ENCODE data around the gene AAK1.

DNA sequence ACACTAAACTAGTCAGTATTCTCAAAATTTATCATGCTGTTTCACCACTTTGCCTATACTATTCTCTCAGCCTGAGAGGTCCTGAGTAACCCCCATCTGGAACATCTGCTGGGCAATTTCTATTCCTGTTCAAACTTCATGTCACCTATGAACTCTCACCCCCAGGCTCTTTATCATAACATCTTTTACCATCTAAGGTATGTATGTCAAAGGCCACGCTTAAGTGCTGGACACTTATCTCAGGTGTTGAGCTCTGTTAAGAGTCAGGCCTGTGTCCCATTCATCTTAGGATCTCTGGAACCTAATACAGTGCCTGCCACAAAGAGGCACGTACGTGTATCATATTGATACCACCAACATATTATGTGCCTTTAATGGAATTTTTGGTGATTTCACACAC lies 4.9 kb downstream of the AAK1 start:
- TF ChIP-seq, protein P1, sequence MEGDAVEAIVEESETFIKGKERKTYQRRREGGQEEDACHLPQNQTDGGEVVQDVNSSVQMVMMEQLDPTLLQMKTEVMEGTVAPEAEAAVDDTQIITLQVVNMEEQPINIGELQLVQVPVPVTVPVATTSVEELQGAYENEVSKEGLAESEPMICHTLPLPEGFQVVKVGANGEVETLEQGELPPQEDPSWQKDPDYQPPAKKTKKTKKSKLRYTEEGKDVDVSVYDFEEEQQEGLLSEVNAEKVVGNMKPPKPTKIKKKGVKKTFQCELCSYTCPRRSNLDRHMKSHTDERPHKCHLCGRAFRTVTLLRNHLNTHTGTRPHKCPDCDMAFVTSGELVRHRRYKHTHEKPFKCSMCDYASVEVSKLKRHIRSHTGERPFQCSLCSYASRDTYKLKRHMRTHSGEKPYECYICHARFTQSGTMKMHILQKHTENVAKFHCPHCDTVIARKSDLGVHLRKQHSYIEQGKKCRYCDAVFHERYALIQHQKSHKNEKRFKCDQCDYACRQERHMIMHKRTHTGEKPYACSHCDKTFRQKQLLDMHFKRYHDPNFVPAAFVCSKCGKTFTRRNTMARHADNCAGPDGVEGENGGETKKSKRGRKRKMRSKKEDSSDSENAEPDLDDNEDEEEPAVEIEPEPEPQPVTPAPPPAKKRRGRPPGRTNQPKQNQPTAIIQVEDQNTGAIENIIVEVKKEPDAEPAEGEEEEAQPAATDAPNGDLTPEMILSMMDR (IDR thresholded peaks at IDR 0.05): no peak
- no peak for TF ChIP-seq POLR2A (IDR thresholded peaks at IDR 0.05)
- no peak for TF ChIP-seq POLR2AphosphoS5 (IDR thresholded peaks at IDR 0.05)

All from breast epithelium (tissue), 3 donors.